ENCODE measurements around the gene RALY.

RALY gene

DNA sequence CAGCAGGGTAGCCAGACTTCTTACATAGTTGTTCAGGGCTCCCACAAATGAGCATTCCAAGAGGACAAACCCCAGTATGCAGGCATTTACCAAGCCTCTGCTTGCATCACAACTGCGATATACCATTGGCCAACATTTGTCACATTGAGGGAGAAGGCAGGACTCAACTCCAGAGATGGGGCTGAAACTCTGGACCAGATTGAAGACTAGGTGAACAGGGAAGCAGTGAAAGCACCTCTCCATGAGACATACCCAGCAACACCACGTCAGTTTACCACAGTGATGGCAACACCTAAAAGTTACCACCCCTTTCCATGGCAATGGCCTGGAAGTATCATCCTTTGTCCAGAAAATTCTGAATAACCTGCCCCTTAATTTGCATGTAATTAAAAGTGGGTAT, 7.9 kb upstream of the RALY start:
- H3K79me2 ChIP-seq (ENCODE audit: insufficient read depth, low read length) = no peaks in the 10 kb centered on the region
- H3K9ac ChIP-seq (ENCODE audit: low read depth, low read length, poor library complexity, severe bottlenecking) = no peak overlapping the region
- H2AFZ ChIP-seq (ENCODE audit: low read length) = no peak overlapping the region
- H3K9me3 ChIP-seq (ENCODE audit: insufficient read depth, low read depth, low read length) = no peaks in the 10 kb centered on the region
- H4K20me1 ChIP-seq (ENCODE audit: insufficient read depth, low read length, poor library complexity, severe bottlenecking) = no peaks in the 10 kb centered on the region
- no peaks in the 10 kb centered on the region for H3K36me3 ChIP-seq (ENCODE audit: insufficient read depth, low read length)
- no peak overlapping the region for H3K4me2 ChIP-seq (ENCODE audit: low read depth, low read length, poor library complexity, severe bottlenecking)
- peaks cover 3% of the 10 kb centered on the region for H3K4me1 ChIP-seq (ENCODE audit: insufficient read depth, low read length, poor library complexity, severe bottlenecking)
- H3K4me3 ChIP-seq (ENCODE audit: low read length, poor library complexity, severe bottlenecking) = no peak overlapping the region
- no peaks in the 10 kb centered on the region for H3K9me2 ChIP-seq (replicated peaks; ENCODE audit: low read depth, low read length)
- TF ChIP-seq EZH2phosphoT487 (IDR thresholded peaks at IDR 0.05; ENCODE audit: borderline replicate concordance) = no peak
- TF ChIP-seq, protein P1, sequence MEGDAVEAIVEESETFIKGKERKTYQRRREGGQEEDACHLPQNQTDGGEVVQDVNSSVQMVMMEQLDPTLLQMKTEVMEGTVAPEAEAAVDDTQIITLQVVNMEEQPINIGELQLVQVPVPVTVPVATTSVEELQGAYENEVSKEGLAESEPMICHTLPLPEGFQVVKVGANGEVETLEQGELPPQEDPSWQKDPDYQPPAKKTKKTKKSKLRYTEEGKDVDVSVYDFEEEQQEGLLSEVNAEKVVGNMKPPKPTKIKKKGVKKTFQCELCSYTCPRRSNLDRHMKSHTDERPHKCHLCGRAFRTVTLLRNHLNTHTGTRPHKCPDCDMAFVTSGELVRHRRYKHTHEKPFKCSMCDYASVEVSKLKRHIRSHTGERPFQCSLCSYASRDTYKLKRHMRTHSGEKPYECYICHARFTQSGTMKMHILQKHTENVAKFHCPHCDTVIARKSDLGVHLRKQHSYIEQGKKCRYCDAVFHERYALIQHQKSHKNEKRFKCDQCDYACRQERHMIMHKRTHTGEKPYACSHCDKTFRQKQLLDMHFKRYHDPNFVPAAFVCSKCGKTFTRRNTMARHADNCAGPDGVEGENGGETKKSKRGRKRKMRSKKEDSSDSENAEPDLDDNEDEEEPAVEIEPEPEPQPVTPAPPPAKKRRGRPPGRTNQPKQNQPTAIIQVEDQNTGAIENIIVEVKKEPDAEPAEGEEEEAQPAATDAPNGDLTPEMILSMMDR (conservative IDR thresholded peaks at IDR 0.05; ENCODE audit: low read length) = no peak
- no peaks in the 10 kb centered on the region for H3K27me3 ChIP-seq (ENCODE audit: insufficient read depth, low read length, poor library complexity, severe bottlenecking)
- no peaks in the 10 kb centered on the region for H3F3A ChIP-seq (ENCODE audit: low read depth)

DNA sequence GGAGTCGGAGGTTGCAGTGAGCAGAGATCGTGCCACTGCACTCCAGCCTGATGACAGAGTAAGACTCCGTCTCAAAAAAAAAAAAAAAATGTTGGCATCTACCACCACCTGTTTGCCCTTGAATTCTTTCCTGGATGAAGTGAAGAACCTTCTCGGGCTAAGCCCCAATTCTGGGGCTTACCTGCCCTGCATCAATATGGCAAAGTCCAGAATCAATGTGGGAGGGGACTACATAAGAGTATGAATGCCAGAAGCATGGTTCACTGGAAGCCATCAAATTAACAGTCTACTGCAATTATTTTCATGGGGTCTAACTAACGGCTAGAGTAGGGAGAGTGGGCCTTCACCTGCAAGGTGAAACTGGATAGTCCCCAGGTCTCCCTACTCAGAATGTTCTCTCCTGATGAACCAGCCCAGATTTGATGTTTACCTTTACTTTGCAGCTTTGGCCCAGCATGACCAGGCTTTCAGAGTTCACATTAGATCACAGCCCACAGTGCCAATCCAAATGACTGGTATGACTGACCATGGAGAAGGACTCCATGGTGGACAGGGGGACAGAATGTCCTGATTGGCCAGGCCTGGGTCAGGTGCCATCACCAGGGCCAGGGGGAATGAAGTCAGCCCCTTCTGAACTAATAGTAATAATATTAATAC, 7.0 kb upstream of the RALY start:
- Histone ChIP-seq H4K20me1 (ENCODE audit: insufficient read depth, low read length, poor library complexity, severe bottlenecking) (no peaks in the 10 kb centered on the region), H2AFZ (ENCODE audit: low read length) (no peak overlapping the region), H3K9ac (ENCODE audit: low read depth, low read length, poor library complexity, severe bottlenecking) (no peak overlapping the region), H3K27me3 (ENCODE audit: insufficient read depth, low read length, poor library complexity, severe bottlenecking) (no peaks in the 10 kb centered on the region), H3K4me3 (ENCODE audit: low read length, poor library complexity, severe bottlenecking) (no peak overlapping the region), H3K9me3 (ENCODE audit: insufficient read depth, low read depth, low read length) (no peaks in the 10 kb centered on the region), H3K9me2 (replicated peaks; ENCODE audit: low read depth, low read length) (no peaks in the 10 kb centered on the region), H3K36me3 (ENCODE audit: insufficient read depth, low read length) (no peaks in the 10 kb centered on the region), H3K79me2 (ENCODE audit: insufficient read depth, low read length) (peaks cover 4% of the 10 kb centered on the region; the same call in 1 of the 2 replicates), H3K4me1 (ENCODE audit: insufficient read depth, low read length, poor library complexity, severe bottlenecking) (peaks cover 9% of the 10 kb centered on the region), H3F3A (ENCODE audit: low read depth) (no peaks in the 10 kb centered on the region), H3K4me2 (ENCODE audit: low read depth, low read length, poor library complexity, severe bottlenecking) (no peak overlapping the region)
- TF ChIP-seq EZH2phosphoT487 (IDR thresholded peaks at IDR 0.05; ENCODE audit: borderline replicate concordance) = no peak
- TF ChIP-seq, protein P1 (conservative IDR thresholded peaks at IDR 0.05; ENCODE audit: low read length) = no peak

DNA sequence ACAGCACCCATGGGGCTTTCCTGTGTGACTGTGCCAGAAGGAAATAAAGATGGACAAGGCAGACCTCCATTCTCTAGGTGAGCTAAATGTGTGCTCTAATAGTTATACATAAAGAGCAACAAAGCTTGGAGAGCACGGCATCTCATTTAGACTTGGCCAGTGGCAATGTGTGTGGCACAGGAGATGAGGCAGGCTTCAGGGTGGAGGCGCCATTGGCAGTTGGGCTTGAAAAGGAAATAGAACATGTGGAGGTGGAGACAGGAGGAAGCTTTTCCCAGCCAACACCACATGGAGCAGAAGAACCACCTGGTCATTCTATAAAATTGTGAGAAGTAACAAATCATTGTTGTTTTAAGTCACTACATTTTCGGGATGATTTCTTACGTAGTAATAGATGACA, 3.6 kb upstream of the RALY start:
- H3K9ac ChIP-seq (ENCODE audit: low read depth, low read length, poor library complexity, severe bottlenecking) = no peak overlapping the region
- TF ChIP-seq, protein P1 (conservative IDR thresholded peaks at IDR 0.05; ENCODE audit: low read length) = no peak
- no peak for TF ChIP-seq EZH2phosphoT487 (IDR thresholded peaks at IDR 0.05; ENCODE audit: borderline replicate concordance)
- H3K36me3 ChIP-seq (ENCODE audit: insufficient read depth, low read length) = no peaks in the 10 kb centered on the region
- no peak overlapping the region for H3K4me2 ChIP-seq (ENCODE audit: low read depth, low read length, poor library complexity, severe bottlenecking)
- H3K4me3 ChIP-seq (ENCODE audit: low read length, poor library complexity, severe bottlenecking) = no peak overlapping the region
- H2AFZ ChIP-seq (ENCODE audit: low read length) = no peak overlapping the region
- H3F3A ChIP-seq (ENCODE audit: low read depth) = peaks cover 4% of the 10 kb centered on the region; the same call in 1 of the 2 replicates
- peaks cover 27% of the 10 kb centered on the region for H3K79me2 ChIP-seq (ENCODE audit: insufficient read depth, low read length)
- peaks cover 11% of the 10 kb centered on the region for H4K20me1 ChIP-seq (ENCODE audit: insufficient read depth, low read length, poor library complexity, severe bottlenecking)
- no peaks in the 10 kb centered on the region for H3K27me3 ChIP-seq (ENCODE audit: insufficient read depth, low read length, poor library complexity, severe bottlenecking)
- H3K9me3 ChIP-seq (ENCODE audit: insufficient read depth, low read depth, low read length) = no peaks in the 10 kb centered on the region
- H3K4me1 ChIP-seq (ENCODE audit: insufficient read depth, low read length, poor library complexity, severe bottlenecking) = peaks cover 24% of the 10 kb centered on the region
- no peaks in the 10 kb centered on the region for H3K9me2 ChIP-seq (replicated peaks; ENCODE audit: low read depth, low read length)

All from Loucy (cell line).